GM15510 (cell line): ENCODE data around the gene IL20RA.

ENCODE experiments used
- POLR2A ChIP-seq: IDR thresholded peaks from 3 replicates; pipeline ENCODE4 v1.6.1; 2011; ENCODE audit warnings: borderline replicate concordance; ENCODE audit not compliant: insufficient read length; ENCODE audit errors: extremely low read depth

The IL20RA gene

DNA sequence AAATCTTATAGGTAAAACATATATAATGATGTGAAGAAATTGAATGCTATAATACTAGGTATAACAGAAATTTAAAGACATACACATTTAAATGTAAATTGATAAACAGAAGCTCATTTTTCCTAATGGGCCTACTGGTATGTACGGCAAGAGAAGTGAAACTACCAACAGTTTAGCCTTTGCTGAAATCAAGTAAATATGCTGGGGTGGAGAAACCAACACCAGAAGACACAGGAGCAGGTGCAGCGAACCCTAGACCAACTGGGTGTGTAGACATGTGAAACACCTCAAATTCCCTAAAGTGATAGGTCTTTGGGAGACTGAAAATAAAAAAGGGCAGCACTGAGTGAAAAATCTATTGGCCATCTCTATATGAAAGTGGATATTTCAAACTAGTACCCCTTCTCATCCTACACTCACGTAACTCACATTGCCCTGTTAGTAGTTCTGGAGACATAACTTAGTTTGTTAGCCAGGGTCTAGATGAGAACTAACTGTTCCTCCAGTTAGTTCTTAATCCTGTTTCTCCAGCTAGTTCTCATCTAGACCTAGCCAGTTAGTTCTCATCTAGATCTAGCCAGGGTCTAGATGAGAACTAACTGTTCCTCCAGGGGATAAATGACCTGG is 69.6 kb downstream of the IL20RA start:
- no peak for TF ChIP-seq POLR2A

DNA sequence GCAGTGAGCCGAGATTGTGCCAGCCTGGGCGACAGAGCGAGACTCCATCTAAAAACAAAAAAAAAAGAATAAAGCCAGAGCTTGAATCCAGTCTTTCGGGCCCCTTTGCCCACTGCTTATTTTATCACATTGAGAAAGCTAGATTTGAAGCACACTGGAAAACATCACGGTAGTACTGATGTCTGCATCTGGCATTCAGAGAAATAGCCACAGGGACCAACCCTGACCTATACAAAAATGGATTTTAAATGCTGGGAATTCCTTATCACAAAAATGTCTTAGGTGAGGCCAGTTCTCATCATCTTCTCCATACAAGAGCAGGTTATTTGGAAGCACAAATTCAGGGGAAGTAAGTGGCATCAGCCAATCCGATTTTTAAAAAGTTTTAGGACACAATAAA is 73.2 kb downstream of the IL20RA start:
- TF ChIP-seq POLR2A, result no peak

DNA sequence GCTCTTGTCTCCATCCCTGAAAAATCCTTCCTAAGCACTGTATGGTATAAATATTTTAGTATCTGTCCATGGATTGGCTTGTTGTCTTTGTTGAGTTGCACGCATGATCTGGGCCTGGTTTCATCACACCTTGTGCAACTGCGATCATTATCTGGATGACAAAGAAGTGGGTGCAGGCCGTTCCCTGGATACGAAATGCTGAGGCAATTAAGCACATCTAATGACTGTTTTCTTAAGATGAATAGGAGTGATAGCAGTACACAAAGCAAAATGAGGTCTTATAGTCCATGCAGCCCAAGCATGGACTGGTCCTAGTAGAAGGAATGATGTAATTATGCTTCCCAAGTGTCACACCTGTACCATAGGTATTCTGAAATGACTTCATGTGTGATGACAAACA is 74.8 kb downstream of the IL20RA start:
- TF ChIP-seq POLR2A, result no peak

DNA sequence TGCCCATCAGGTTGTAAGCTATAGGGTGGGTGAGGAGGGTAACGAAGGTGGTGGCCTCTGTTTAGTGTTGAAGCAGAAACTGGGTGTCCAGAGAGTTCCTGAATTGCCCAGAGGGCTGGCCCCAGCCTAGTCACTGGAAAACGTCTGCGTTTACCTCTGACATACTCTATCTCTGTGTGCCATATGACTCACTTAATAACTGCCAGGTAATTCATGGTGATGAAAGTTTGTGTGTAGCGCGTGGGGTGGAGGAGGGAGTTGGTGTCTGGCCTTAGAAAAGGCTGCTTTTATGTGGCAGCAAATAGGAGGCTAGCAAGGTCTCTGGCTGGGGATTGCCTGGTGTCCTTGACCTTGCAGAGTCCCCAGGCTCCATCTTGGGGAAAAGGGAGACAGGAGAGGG is 75.3 kb downstream of the IL20RA start:
- no peak for TF ChIP-seq POLR2A

DNA sequence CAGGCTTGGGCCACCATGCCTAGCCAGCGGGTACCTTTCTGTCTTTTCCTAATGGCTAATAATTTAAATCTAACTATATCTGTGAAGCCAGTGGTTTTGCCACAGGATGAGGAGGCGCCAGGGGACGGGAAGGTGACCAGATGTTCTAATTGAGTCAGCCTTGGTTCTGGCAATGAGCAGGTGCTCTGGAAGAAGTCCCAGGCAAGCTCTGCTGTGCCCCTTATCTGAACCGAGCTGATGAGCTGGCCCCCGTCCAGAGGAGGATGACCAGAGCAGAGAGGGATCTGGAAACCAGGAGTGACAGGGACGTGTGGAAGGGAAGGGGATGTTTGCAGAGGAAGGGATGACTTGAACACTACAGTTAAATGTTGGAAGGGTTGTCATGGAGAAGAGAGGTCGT is 75.9 kb downstream of the IL20RA start:
- TF ChIP-seq POLR2A, result no peak

DNA sequence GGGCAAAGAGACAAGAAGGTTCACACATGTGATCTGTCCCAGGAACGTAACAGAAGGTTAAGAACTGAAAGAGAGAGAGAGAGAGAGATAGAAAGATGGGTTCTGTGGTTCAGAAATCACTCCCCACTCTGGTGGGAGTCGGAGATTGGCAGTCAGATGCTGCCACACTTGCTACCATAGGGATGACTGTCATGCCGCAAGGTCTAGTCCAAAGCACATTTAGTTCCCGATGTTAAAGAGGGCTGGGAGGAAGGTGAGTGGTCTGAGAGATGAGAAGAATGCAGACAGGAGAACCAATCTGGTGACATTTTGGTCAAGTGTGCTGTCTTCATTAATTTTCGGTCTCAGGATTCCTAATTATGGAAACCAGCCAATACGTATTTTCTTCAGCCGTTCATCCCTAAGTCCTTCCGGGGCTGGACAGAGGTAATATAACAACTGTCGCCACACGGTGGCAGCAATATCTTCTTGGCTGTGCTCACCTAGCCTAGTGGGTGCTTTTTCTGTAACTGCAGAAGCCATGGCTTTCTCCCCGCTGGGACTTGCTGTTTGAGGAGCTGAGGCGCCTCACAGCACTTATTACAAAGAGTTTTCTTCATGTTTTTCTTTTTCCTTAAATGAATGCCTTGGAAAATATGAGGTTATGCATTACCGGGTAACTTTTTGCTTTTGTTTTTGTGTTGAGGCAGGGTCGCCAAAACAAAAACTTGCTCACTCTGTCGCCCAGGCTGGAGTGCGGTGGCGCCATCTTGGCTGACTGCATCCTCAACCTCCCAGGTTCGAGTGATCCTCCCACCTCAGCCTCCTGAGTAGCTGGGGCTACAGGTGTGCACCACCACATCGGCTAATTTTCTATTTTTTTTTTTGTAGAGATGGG is 76.7 kb downstream of the IL20RA start:
- TF ChIP-seq POLR2A, result no peak

DNA sequence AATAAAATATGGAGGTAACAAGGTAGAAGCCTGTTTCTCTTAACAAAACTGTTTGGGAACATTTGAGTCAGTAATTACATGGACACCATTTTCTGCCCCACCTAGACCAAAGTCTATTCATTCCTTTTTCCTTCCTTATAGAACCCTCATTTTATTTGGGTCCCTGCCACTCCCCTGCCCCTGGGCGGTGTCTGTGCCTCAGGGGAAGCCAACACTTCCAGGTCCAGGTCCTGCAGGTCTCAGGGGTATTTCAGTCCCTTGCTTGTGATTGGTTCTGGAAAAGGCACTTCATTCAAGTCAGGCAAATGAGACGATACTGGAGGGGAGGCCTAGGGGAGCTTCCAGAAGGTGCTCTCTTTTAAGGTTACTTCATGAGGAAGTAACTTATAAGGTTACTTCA is 80.4 kb downstream of the IL20RA start:
- no peak for TF ChIP-seq POLR2A

DNA sequence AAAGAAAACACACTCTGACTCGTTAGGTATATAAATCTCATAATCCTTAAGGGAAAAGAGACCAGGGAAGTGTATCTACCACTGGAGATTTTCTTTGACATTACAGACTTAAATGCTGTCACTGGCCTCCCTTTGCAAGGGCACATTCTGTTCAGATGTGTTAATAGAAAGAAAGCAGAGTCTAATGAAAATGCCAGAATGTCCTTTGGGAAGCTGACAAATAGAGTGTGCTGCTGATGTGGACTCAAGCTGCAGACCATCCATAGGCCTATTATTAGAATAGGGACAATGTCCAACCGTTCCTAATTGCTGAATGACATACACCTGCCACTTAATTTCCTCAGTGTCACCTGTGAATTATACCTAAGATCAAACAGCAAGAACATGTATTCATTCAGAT is 81.5 kb downstream of the IL20RA start:
- no peak for TF ChIP-seq POLR2A

DNA sequence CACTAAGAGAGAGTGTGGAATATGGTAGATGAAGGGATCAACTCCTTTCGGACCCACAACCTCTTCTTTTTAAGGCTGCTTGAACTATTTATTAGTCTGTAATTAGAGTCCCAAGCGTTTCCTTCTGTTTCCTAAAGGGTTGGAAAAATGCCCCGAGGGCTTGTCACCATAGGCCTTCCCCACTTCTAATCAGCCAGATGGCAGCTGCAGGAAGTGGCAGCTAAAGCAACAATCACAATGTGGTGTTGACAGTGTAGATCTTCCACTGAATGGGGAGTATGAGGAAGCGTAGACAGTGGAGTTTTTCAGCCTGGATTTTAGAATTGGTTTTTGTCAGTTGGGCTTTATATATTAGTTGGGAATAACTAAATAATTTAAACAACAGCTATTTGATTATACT is 82.1 kb downstream of the IL20RA start:
- TF ChIP-seq POLR2A, result no peak

DNA sequence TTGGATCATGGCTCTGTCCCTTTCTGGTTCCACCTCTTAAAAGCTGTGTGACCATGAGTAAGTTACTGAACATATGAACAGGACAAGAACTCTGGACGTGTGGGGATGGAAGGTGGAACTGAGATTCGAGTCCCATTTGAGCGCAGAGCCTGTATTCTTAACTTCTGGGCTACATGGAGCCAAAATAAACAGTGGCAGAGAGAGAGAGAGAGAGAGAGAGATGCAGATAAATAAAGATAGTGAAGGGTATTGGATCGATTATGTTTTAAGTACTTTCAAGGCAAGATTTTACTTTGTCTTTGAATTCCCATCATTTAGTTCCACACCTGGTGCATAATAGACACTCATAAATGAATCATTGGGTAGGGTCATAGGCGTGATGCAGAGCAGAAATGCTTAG is 82.9 kb downstream of the IL20RA start:
- no peak for TF ChIP-seq POLR2A

DNA sequence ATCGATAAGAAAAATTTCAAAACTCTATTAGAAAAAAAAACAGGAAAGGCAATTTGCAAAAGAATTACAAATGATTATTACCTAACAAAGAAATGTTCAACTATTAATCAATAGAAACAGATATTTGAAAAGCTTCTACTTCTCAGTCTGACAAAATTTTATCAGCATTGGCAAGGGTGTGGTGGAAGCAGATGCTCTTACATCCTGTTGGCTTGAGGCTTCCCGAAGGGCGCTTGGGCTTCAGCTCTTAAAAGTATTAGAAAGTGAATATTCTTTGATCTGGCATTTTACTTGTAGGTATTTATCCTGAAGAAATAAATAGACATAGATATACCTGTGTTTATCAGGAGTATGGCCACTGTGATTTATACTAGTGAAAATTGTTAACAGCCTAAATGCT is 84.0 kb downstream of the IL20RA start:
- no peak for TF ChIP-seq POLR2A

DNA sequence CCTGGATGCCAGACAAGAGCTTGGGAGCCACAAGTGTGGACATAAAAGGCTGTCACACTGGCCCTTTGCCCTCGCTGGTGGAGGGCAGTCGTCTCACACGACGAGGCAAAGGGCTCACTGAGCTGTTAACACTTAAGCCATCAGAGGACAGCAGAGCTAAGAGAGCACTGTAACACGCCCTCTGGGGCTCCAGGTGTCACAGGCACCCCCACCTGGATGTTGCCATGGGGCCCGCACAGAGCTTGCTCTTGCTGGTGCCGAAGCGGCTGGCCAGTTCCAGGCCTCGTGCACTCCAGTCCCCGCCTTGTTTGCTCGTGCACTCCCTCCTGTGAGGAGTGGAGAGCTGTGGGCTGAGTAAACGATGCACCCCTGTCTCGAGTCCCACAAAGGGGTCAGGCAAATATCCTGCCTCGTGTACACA is 85.3 kb downstream of the IL20RA start:
- no peak for TF ChIP-seq POLR2A

DNA sequence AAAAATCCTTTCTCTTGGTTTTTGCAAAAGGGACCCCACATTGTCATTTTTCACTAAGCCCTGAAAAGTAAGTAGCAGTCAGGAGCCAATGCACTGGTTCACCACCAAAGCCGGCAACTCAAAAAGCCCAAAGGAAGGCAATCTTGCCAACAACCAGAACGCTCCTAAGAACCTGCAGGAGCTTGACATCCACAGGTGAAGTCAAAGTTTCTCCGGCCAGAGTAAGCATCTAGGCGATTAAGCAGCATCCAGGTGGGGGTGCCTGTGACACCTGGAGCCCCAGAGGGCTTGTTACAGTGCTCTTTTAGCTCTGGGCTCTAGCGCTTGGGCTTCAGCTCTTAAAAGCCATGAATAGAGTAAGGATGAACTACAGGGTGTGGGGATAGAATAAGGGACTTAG is 86.6 kb downstream of the IL20RA start:
- TF ChIP-seq POLR2A, result no peak

DNA sequence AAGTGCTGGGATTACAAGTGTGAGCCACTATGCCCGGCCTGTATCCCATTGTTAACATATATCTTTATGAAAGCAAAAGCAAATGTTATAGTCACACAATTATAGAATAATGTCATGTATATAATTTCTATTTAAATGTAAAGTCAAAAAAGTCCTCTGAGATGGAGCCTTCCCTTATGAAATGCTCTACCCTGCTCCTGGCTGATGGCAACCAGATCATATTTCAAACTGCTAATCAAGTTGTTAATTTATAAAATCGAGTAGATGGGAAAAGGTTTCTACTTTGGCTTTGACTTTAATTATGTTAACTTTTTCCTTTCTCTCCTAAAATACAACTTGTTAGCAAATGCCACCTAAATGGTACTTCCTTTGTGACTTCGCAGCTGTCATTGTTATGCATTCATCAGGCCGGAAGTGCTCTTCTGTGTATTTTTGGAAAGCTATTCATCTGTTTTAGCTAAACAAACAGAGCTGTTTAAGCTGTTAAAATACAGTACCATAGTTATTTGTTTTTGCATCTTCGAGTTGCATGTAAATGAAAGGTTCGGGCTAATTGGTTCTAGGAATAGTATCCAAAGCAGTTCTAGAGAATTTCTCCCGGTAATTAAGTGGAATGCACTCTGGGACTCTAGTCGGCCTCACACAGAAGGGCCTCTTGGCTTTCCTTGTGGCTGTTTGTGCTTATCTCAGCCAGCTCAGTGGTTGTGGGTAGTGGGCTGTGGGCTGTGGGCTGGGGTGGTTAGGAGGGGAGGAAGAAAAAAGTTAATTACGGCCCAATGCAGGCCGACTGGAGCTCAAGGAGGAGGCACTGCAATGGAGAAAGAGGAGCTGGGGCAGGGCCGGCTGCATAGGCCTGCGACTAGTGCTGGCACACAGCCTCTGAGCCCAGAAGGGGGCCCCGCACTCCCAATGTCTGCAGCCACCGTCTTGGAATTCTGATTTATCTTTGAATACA is 87.9 kb downstream of the IL20RA start:
- TF ChIP-seq POLR2A, result no peak

DNA sequence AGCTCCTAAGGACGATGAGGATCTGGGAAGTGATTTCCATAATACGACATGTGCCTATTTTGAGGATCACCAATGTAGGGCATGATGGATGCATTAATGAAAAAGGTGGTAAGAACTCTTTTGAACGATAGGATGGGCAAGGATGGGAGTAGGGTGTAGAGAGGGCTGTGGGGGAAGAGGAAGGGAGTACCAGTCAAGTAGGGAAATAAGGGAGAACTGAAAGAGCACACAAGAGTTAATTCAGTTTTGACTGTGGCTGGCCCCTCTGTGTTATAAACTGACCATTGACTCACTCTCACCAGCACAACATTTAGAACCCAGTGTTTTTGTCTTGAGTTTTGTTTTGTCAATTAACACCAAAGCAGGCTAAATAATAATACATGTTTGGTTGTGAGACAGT is 89.6 kb downstream of the IL20RA start:
- TF ChIP-seq POLR2A, result no peak
